Measurements from ENCODE around the gene LPXN. TPM values are rescaled to one million over a fixed set of nuclear protein-coding genes. Genes with fewer than 3 reads are reported as not detected.

Gene LPXN
- total and polyA plus RNA-seq, 10 of the 15 experiments (the other 5 are each of a cell fraction or from before 2014, with no cell fraction given): 131 to 349 (median 201) TPM

GRCh38 chr11:58577555-58578135 lies 2.0 kb upstream of the LPXN start (continued):
- peak; percentile 38 to 53; a peak in 2 of 4 replicates for TF ChIP-seq BHLHE40 (IDR thresholded peaks at IDR 0.05; ENCODE audit: borderline replicate concordance in 1 of 2, low read depth in 2 of 2, low read length in 1 of 2)
- TF ChIP-seq ZNF592 (IDR thresholded peaks at IDR 0.05): no peak
- TF ChIP-seq BCLAF1 (IDR thresholded peaks at IDR 0.05): no peak
- TF ChIP-seq STAT3 (IDR thresholded peaks at IDR 0.05; ENCODE audit: low read depth, low read length): 0 out of 2 replicates have a peak, but pooled peaks have one; percentile 69
- peak; percentile 90 for TF ChIP-seq ZNF207 (IDR thresholded peaks at IDR 0.05; ENCODE audit: borderline replicate concordance)
- TF ChIP-seq EED (IDR thresholded peaks at IDR 0.05; ENCODE audit: low read depth): peak; percentile 86
- no peak for TF ChIP-seq RAD21 (IDR thresholded peaks at IDR 0.05; ENCODE audit: insufficient read depth, low read depth, low read length)
- 0 out of 2 replicates have a peak, but pooled peaks have one; percentile 20 for TF ChIP-seq IRF5 (IDR thresholded peaks at IDR 0.05; ENCODE audit: borderline replicate concordance)
- TF ChIP-seq CHD1 (IDR thresholded peaks at IDR 0.05; ENCODE audit: low read depth, low read length): peak; percentile 90; the same call in 1 of the 2 replicates
- TF ChIP-seq SREBF2 (IDR thresholded peaks at IDR 0.05; ENCODE audit: low read length): no peak
- TF ChIP-seq SMC3 (IDR thresholded peaks at IDR 0.05; ENCODE audit: borderline replicate concordance, low read length): peak; percentile 22; the same call in 1 of the 2 replicates
- TF ChIP-seq ATF3 (IDR thresholded peaks at IDR 0.05; ENCODE audit: borderline replicate concordance, extremely low read depth, low read depth, low read length): no peak
- no peak for TF ChIP-seq HDAC2 (IDR thresholded peaks at IDR 0.05)
- TF ChIP-seq NRF1 (conservative IDR thresholded peaks at IDR 0.05; ENCODE audit: low read depth, low read length): no peak
- TF ChIP-seq ZBTB4 (CRISPR knock-in tag; IDR thresholded peaks at IDR 0.05): no peak
- TF ChIP-seq BMI1 (IDR thresholded peaks at IDR 0.05; ENCODE audit: borderline replicate concordance): peak; percentile 65; the same call in 1 of the 2 replicates
- TF ChIP-seq MTA2 (IDR thresholded peaks at IDR 0.05; ENCODE audit: low read depth): no peak; the same call in none of the 2 replicates
- TF ChIP-seq POLR2AphosphoS5 (IDR thresholded peaks at IDR 0.05; ENCODE audit: low read length): peak; percentile 97

All from GM12878 (cell line).